Vagina (tissue), 2 donors: ENCODE measurements around the gene SLC12A5. TPM values are rescaled to one million over a fixed set of nuclear protein-coding genes. Genes with fewer than 3 reads are reported as not detected.

Source experiments
- DNase-seq, 2 donors: peaks; one replicate each; pipeline ENCODE4 v3.0.0-alpha.2; 2017; ENCODE audit errors: extremely low spot score in 2 of 2
- H3K27ac ChIP-seq: fragments of 200-600 bp; sonication (generic); one replicate; pipeline ENCODE4 v1.5.1; 2019
- H3K27me3 ChIP-seq: fragments of 200-600 bp; sonication (generic); one replicate; pipeline ENCODE4 v1.5.1; 2019
- H3K36me3 ChIP-seq, 2 donors: fragments of 200-600 bp; sonication (generic); one replicate each; pipeline ENCODE4 v1.5.1; 2017 to 2019
- H3K4me1 ChIP-seq: fragments of 200-600 bp; sonication (generic); one replicate; pipeline ENCODE4 v1.5.1; 2019
- H3K4me3 ChIP-seq, 2 donors: fragments of 200-600 bp; sonication (generic); 1 replicate in 1 of 2; 2 replicates in 1 of 2; pipeline ENCODE4 v1.5.1; 2016 to 2019
- H3K9me3 ChIP-seq: fragments of 200-600 bp; sonication (generic); one replicate; pipeline ENCODE4 v1.5.1; 2019
- POLR2A ChIP-seq, 2 donors: fragments of 450-650 bp; IDR thresholded peaks; one replicate each; pipeline ENCODE4 v1.6.1; 2017; ENCODE audit warnings: antibody characterized with exemption in 2 of 2, mild to moderate bottlenecking in 2 of 2, moderate library complexity in 2 of 2
- POLR2AphosphoS5 ChIP-seq, 2 donors: sonication (generic); formaldehyde crosslinking; IDR thresholded peaks; one replicate each; pipeline ENCODE4 v1.9.0; 2017; ENCODE audit warnings: antibody characterized with exemption in 2 of 2, mild to moderate bottlenecking in 2 of 2, low read depth in 1 of 2; ENCODE audit not compliant: insufficient read depth in 1 of 2
- intact Hi-C: fragments of 100-400 bp; cut with DNase I; formaldehyde crosslinking; loops from one replicate; pipeline ENCODE4 v1.15.1; 2023
- total RNA-seq: library from RNA; depleted of rRNA; stranded (reverse); fragments of >200 nt; gene quantifications from one replicate; pipeline ENCODE4 v1.2.3, GENCODE V29; 2016
- TF ChIP-seq, protein P1 (sequence below), 3 experiments: fragments of 450-650 bp in 2 of 3; fragments of 200-600 bp in 1 of 3; sonication (generic) in 1 of 3; IDR thresholded peaks; one replicate each; pipeline ENCODE4 v1.5.1; 2017 to 2019; ENCODE audit warnings: antibody characterized with exemption in 3 of 3, mild to moderate bottlenecking in 2 of 3, moderate library complexity in 2 of 3

SLC12A5 gene
- total RNA-seq, 1 donor from 2014 or later, result not detected

DNA sequence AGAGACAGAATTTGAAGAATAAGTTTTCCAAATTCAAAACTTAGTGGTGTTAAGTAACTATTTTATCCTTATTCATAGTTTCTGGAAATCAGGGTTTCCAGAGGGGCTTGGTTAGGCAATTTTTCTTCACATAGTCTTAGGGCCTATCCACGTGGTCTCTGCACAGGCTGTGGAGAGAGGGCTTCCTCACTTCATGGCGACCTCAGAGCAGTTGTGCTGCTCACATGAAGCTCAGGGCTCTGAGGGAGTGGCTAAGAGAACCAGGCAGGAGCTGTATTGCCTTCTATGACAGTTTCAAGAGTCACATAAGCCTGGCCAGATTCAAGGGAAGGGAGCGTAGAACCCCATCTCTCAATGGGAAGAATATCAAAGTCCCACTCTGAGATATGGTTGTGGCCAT lies 75.2 kb downstream of the SLC12A5 start:
- Histone ChIP-seq H3K27me3 (no peaks in the 10 kb centered on the region), H3K4me3 (no peak overlapping the region), H3K36me3 (no peaks in the 10 kb centered on the region), H3K9me3 (no peaks in the 10 kb centered on the region), H3K4me1 (peaks cover 8% of the 10 kb centered on the region), H3K27ac (no peak overlapping the region)
- TF ChIP-seq, protein P1, sequence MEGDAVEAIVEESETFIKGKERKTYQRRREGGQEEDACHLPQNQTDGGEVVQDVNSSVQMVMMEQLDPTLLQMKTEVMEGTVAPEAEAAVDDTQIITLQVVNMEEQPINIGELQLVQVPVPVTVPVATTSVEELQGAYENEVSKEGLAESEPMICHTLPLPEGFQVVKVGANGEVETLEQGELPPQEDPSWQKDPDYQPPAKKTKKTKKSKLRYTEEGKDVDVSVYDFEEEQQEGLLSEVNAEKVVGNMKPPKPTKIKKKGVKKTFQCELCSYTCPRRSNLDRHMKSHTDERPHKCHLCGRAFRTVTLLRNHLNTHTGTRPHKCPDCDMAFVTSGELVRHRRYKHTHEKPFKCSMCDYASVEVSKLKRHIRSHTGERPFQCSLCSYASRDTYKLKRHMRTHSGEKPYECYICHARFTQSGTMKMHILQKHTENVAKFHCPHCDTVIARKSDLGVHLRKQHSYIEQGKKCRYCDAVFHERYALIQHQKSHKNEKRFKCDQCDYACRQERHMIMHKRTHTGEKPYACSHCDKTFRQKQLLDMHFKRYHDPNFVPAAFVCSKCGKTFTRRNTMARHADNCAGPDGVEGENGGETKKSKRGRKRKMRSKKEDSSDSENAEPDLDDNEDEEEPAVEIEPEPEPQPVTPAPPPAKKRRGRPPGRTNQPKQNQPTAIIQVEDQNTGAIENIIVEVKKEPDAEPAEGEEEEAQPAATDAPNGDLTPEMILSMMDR (IDR thresholded peaks at IDR 0.05), result no peak
- TF ChIP-seq POLR2A (IDR thresholded peaks at IDR 0.05) (no peak), POLR2AphosphoS5 (IDR thresholded peaks at IDR 0.05; ENCODE audit: insufficient read depth in 1 of 2, low read depth in 1 of 2) (no peak)
- intact Hi-C loops, result no loop called here
- DNase-seq, result no peak

DNA sequence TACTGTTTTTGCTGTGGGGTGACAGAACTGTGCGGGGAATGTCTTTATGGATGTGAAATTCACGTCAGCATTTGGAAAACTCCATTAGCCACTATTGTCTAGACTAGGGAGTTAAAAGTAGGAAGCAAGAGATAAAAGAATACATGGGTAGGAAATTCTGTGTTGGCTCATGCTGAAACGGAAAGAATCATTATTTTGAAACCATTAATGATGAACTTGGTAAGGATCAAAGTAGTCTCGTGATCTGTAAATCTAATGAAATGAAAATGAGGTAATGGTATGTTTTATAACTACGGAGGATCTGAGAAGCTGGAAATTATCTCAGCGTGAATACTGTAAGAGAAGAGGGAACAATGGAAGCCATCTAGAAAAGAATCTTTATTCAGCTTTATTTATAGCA lies 78.0 kb downstream of the SLC12A5 start:
- no peaks in the 10 kb centered on the region for H3K27me3 ChIP-seq
- H3K4me1 ChIP-seq, result no peaks in the 10 kb centered on the region
- no peak overlapping the region for H3K4me3 ChIP-seq
- H3K9me3 ChIP-seq, result no peaks in the 10 kb centered on the region
- TF ChIP-seq POLR2A (IDR thresholded peaks at IDR 0.05) (no peak), POLR2AphosphoS5 (IDR thresholded peaks at IDR 0.05; ENCODE audit: insufficient read depth in 1 of 2, low read depth in 1 of 2) (no peak)
- TF ChIP-seq, protein P1 (IDR thresholded peaks at IDR 0.05), result no peak
- H3K36me3 ChIP-seq, result no peaks in the 10 kb centered on the region
- intact Hi-C loops, result no loop called here
- H3K27ac ChIP-seq, result no peak overlapping the region
- no peak for DNase-seq

GRCh38 chr20:46108435-46108841 lies 79.4 kb downstream of the SLC12A5 start:
- Histone ChIP-seq H3K9me3 (no peaks in the 10 kb centered on the region), H3K36me3 (no peaks in the 10 kb centered on the region), H3K27me3 (no peaks in the 10 kb centered on the region), H3K4me1 (no peaks in the 10 kb centered on the region), H3K4me3 (no peak overlapping the region), H3K27ac (no peak overlapping the region)
- TF ChIP-seq, protein P1 (IDR thresholded peaks at IDR 0.05), result no peak
- TF ChIP-seq POLR2AphosphoS5 (IDR thresholded peaks at IDR 0.05; ENCODE audit: insufficient read depth in 1 of 2, low read depth in 1 of 2) (no peak), POLR2A (IDR thresholded peaks at IDR 0.05) (no peak)
- intact Hi-C loops, result no loop called here
- peak in 1 of 2 donors; percentile 77 for DNase-seq

GRCh38 chr20:46108976-46109375 lies 80.0 kb downstream of the SLC12A5 start:
- no peak overlapping the region for H3K27ac ChIP-seq

More at GRCh38 chr20:46108976-46109375, 80.0 kb downstream of the SLC12A5 start:
- intact Hi-C loops, result no loop called here
- no peaks in the 10 kb centered on the region for H3K4me1 ChIP-seq
- H3K4me3 ChIP-seq, result no peak overlapping the region
- DNase-seq, result peak in 1 of 2 donors; percentile 64
- no peaks in the 10 kb centered on the region for H3K27me3 ChIP-seq
- no peaks in the 10 kb centered on the region for H3K36me3 ChIP-seq
- no peak for TF ChIP-seq POLR2A (IDR thresholded peaks at IDR 0.05)
- TF ChIP-seq, protein P1 (IDR thresholded peaks at IDR 0.05), result no peak
- TF ChIP-seq POLR2AphosphoS5 (IDR thresholded peaks at IDR 0.05; ENCODE audit: insufficient read depth in 1 of 2, low read depth in 1 of 2), result no peak
- no peaks in the 10 kb centered on the region for H3K9me3 ChIP-seq

Other genes with a start within 250 kb of the SLC12A5 start
- not detected for gene WFDC3, start 237.3 kb upstream of the SLC12A5 start, total RNA-seq
- gene DNTTIP1, start 237.3 kb upstream of the SLC12A5 start, total RNA-seq, result 33.6 TPM
- 7.6 TPM for gene UBE2C, start 216.6 kb upstream of the SLC12A5 start, total RNA-seq
- not detected for gene TNNC2, start 201.9 kb upstream of the SLC12A5 start, total RNA-seq
- 145 TPM for gene SNX21, start 195.4 kb upstream of the SLC12A5 start, total RNA-seq
- 50.6 TPM for gene ACOT8, start 171.8 kb upstream of the SLC12A5 start, total RNA-seq
- gene ZSWIM3, start 171.6 kb upstream of the SLC12A5 start, total RNA-seq, result 2.9 TPM
- gene ZSWIM1, start 148.0 kb upstream of the SLC12A5 start, total RNA-seq, result 4.2 TPM
- gene SPATA25, start 141.6 kb upstream of the SLC12A5 start, total RNA-seq, result 7.1 TPM
- gene NEURL2, start 138.0 kb upstream of the SLC12A5 start, total RNA-seq, result 15.2 TPM
- 114 TPM for gene CTSA, start 137.9 kb upstream of the SLC12A5 start, total RNA-seq
- gene PLTP, start 117.1 kb upstream of the SLC12A5 start, total RNA-seq, result 292 TPM
- gene PCIF1, start 94.5 kb upstream of the SLC12A5 start, total RNA-seq, result 36.6 TPM
- gene ZNF335, start 57.0 kb upstream of the SLC12A5 start, total RNA-seq, result 24.1 TPM
- 1.7 TPM for gene MMP9, start 20.3 kb upstream of the SLC12A5 start, total RNA-seq
- 33.9 TPM for gene NCOA5, start 60.7 kb downstream of the SLC12A5 start, total RNA-seq
- 24.6 TPM for gene CD40, start 89.1 kb downstream of the SLC12A5 start, total RNA-seq